GM18507 (cell line): ENCODE results near the gene PWP2.
"Not testable (repeated sequence)": the region's sequence is repeated elsewhere in the genome, so short reads cannot be mapped to it uniquely, and the experiment has no call there.

Experiments used
- DNase-seq: peaks from one replicate; pipeline ENCODE4 v3.0.0; 2011; ENCODE audit warnings: low read depth; ENCODE audit not compliant: insufficient read length; ENCODE audit errors: extremely low spot score
- FAIRE-seq: peaks from 2 replicates; lab custom pipeline; 2011; peaks lifted over from hg19 to GRCh38; lab: Jason Lieb, UNC

Gene PWP2

GRCh38 chr21:44113702-44114371 is 6.6 kb downstream of the PWP2 start:
- not testable (repeated sequence) for FAIRE-seq, DNase-seq

- not testable (repeated sequence) for FAIRE-seq
These were observed 14.9 kb downstream of the PWP2 start for GRCh38 chr21:44122131-44122530.

GRCh38 chr21:44127827-44128226 is 20.6 kb downstream of the PWP2 start:
- DNase-seq, FAIRE-seq: not testable (repeated sequence)

More at GRCh38 chr21:44122131-44122530, 14.9 kb downstream of the PWP2 start:
- DNase-seq: not testable (repeated sequence)

GRCh38 chr21:44133715-44134057 is 26.5 kb downstream of the PWP2 start:
- DNase-seq: not testable (repeated sequence)

GRCh38 chr21:44134732-44135131 is 27.5 kb downstream of the PWP2 start:
- DNase-seq: not testable (repeated sequence)
- FAIRE-seq: peak; percentile 41

More at GRCh38 chr21:44133715-44134057, 26.5 kb downstream of the PWP2 start:
- not testable (repeated sequence) for FAIRE-seq

- DNase-seq: not testable (repeated sequence)
- FAIRE-seq: peak; percentile 99
These were observed 30.8 kb downstream of the PWP2 start for GRCh38 chr21:44138039-44138438.

- FAIRE-seq: peak; percentile 65
- DNase-seq: not testable (repeated sequence)
These were observed 32.8 kb downstream of the PWP2 start for GRCh38 chr21:44139787-44140551.

- not testable (repeated sequence) for DNase-seq, FAIRE-seq
These were observed 33.3 kb downstream of the PWP2 start for GRCh38 chr21:44140552-44140932.

- DNase-seq, FAIRE-seq: not testable (repeated sequence)
These were observed 35.3 kb downstream of the PWP2 start for GRCh38 chr21:44142470-44142869.

- FAIRE-seq: peak; percentile 95
These were observed 36.2 kb downstream of the PWP2 start for GRCh38 chr21:44143380-44143779.

GRCh38 chr21:44143996-44144395 is 36.8 kb downstream of the PWP2 start:
- not testable (repeated sequence) for DNase-seq, FAIRE-seq

More at GRCh38 chr21:44143380-44143779, 36.2 kb downstream of the PWP2 start:
- DNase-seq: not testable (repeated sequence)

GRCh38 chr21:44144784-44145602 is 37.8 kb downstream of the PWP2 start:
- not testable (repeated sequence) for DNase-seq
- FAIRE-seq: peak; percentile 94

GRCh38 chr21:44145616-44146015 is 38.4 kb downstream of the PWP2 start:
- FAIRE-seq, DNase-seq: not testable (repeated sequence)

- DNase-seq: not testable (repeated sequence)
- FAIRE-seq: peak; percentile 78
These were observed 39.9 kb downstream of the PWP2 start for GRCh38 chr21:44147108-44147507.

- FAIRE-seq, DNase-seq: not testable (repeated sequence)
These were observed 43.1 kb downstream of the PWP2 start for GRCh38 chr21:44150255-44150654.

GRCh38 chr21:44153214-44153888 is 46.2 kb downstream of the PWP2 start:
- DNase-seq: not testable (repeated sequence)

GRCh38 chr21:44153889-44154228 is 46.7 kb downstream of the PWP2 start:
- peak; percentile 87 for FAIRE-seq
- not testable (repeated sequence) for DNase-seq

More at GRCh38 chr21:44153214-44153888, 46.2 kb downstream of the PWP2 start:
- FAIRE-seq: not testable (repeated sequence)

- DNase-seq, FAIRE-seq: not testable (repeated sequence)
These were observed 47.6 kb downstream of the PWP2 start for GRCh38 chr21:44154816-44155230.
